Ovary (tissue), 3 donors: ENCODE measurements around the gene HDAC2.

Source experiments
- CTCF ChIP-seq, 3 donors: fragments of 450-650 bp in 2 of 3; fragments of 200-600 bp in 1 of 3; IDR thresholded peaks; one replicate each; pipeline versions ENCODE4 v1.5.1 to v1.8.0; 2016 to 2022; ENCODE audit warnings: antibody characterized with exemption in 3 of 3, mild to moderate bottlenecking in 1 of 3
- POLR2A ChIP-seq: fragments of 450-650 bp; IDR thresholded peaks from one replicate; pipeline ENCODE4 v1.6.1; 2017; ENCODE audit warnings: antibody characterized with exemption, mild to moderate bottlenecking, moderate library complexity
- donor health status: DM: no; HTN: no; CAD: no.

- TF ChIP-seq CTCF (IDR thresholded peaks at IDR 0.05) (no peak), POLR2A (no peak)
Observed at GRCh38 chr6:113924312-113924723, 46.6 kb downstream of the HDAC2 start.
